ENCODE measurements around the gene GRP.
"Not testable (repeated sequence)": the region's sequence is repeated elsewhere in the genome, so short reads cannot be mapped to it uniquely, and the experiment has no call there.

The GRP gene

GRCh38 chr18:59249199-59249774, 29.3 kb downstream of the GRP start:
- Histone ChIP-seq H3F3A (ENCODE audit: insufficient read depth) (no peaks in the 10 kb centered on the region), H3K79me2 (ENCODE audit: insufficient read depth, low read length) (no peaks in the 10 kb centered on the region), H3K4me2 (ENCODE audit: low read depth, low read length, poor library complexity, severe bottlenecking) (no peak overlapping the region), H4K20me1 (ENCODE audit: low read depth, low read length) (no peaks in the 10 kb centered on the region), H3K27ac (ENCODE audit: low read depth, low read length) (no peak overlapping the region), H3K4me3 (ENCODE audit: insufficient read depth, low read length, poor library complexity, severe bottlenecking) (no peak overlapping the region), H3K9ac (ENCODE audit: low read length) (no peak overlapping the region), H3K9me3 (ENCODE audit: insufficient read depth, low read length) (no peaks in the 10 kb centered on the region), H3K36me3 (ENCODE audit: low read length) (no peaks in the 10 kb centered on the region), H2AFZ (ENCODE audit: low read depth, low read length, severe bottlenecking) (no peak overlapping the region), H3K27me3 (ENCODE audit: low read length) (no peaks in the 10 kb centered on the region), H3K9me2 (replicated peaks; ENCODE audit: insufficient read depth, low read length) (no peaks in the 10 kb centered on the region)
- TF ChIP-seq CTCF (IDR thresholded peaks at IDR 0.05; ENCODE audit: insufficient read depth, low read length, poor library complexity, severe bottlenecking) (peak; percentile 72), EZH2phosphoT487 (conservative IDR thresholded peaks at IDR 0.05; ENCODE audit: low read length) (no peak)

GRCh38 chr18:59255491-59255890, 35.5 kb downstream of the GRP start:
- not testable (repeated sequence) for H3K36me3 ChIP-seq (ENCODE audit: low read length); H3K9me3 ChIP-seq (ENCODE audit: insufficient read depth, low read length); H3K27ac ChIP-seq (ENCODE audit: low read depth, low read length); H4K20me1 ChIP-seq (ENCODE audit: low read depth, low read length); H3K79me2 ChIP-seq (ENCODE audit: insufficient read depth, low read length); H2AFZ ChIP-seq (ENCODE audit: low read depth, low read length, severe bottlenecking); H3K4me2 ChIP-seq (ENCODE audit: low read depth, low read length, poor library complexity, severe bottlenecking); H3K9ac ChIP-seq (ENCODE audit: low read length); H3K9me2 ChIP-seq (replicated peaks; ENCODE audit: insufficient read depth, low read length); H3K27me3 ChIP-seq (ENCODE audit: low read length); H3F3A ChIP-seq (ENCODE audit: insufficient read depth); H3K4me3 ChIP-seq (ENCODE audit: insufficient read depth, low read length, poor library complexity, severe bottlenecking)

- H3K79me2 ChIP-seq (ENCODE audit: insufficient read depth, low read length); H3F3A ChIP-seq (ENCODE audit: insufficient read depth); H3K4me3 ChIP-seq (ENCODE audit: insufficient read depth, low read length, poor library complexity, severe bottlenecking); H3K9ac ChIP-seq (ENCODE audit: low read length); H3K9me2 ChIP-seq (replicated peaks; ENCODE audit: insufficient read depth, low read length); H3K27me3 ChIP-seq (ENCODE audit: low read length); H4K20me1 ChIP-seq (ENCODE audit: low read depth, low read length); H3K4me2 ChIP-seq (ENCODE audit: low read depth, low read length, poor library complexity, severe bottlenecking); H3K9me3 ChIP-seq (ENCODE audit: insufficient read depth, low read length); H3K27ac ChIP-seq (ENCODE audit: low read depth, low read length); H2AFZ ChIP-seq (ENCODE audit: low read depth, low read length, severe bottlenecking); H3K36me3 ChIP-seq (ENCODE audit: low read length): not testable (repeated sequence)
These were observed 41.9 kb downstream of the GRP start for GRCh38 chr18:59261842-59262241.

- not testable (repeated sequence) for H3K4me3 ChIP-seq (ENCODE audit: insufficient read depth, low read length, poor library complexity, severe bottlenecking); H3K36me3 ChIP-seq (ENCODE audit: low read length); H3K79me2 ChIP-seq (ENCODE audit: insufficient read depth, low read length); H3K4me2 ChIP-seq (ENCODE audit: low read depth, low read length, poor library complexity, severe bottlenecking); H3F3A ChIP-seq (ENCODE audit: insufficient read depth); H3K9me3 ChIP-seq (ENCODE audit: insufficient read depth, low read length); H2AFZ ChIP-seq (ENCODE audit: low read depth, low read length, severe bottlenecking); H3K27me3 ChIP-seq (ENCODE audit: low read length); H4K20me1 ChIP-seq (ENCODE audit: low read depth, low read length); H3K9ac ChIP-seq (ENCODE audit: low read length); H3K9me2 ChIP-seq (replicated peaks; ENCODE audit: insufficient read depth, low read length); H3K27ac ChIP-seq (ENCODE audit: low read depth, low read length)
These were observed 42.3 kb downstream of the GRP start for GRCh38 chr18:59262243-59262642.

- H3K27ac ChIP-seq (ENCODE audit: low read depth, low read length) = no peak overlapping the region
- no peak overlapping the region for H3K4me3 ChIP-seq (ENCODE audit: insufficient read depth, low read length, poor library complexity, severe bottlenecking)
- H4K20me1 ChIP-seq (ENCODE audit: low read depth, low read length) = no peaks in the 10 kb centered on the region
- H3K4me2 ChIP-seq (ENCODE audit: low read depth, low read length, poor library complexity, severe bottlenecking) = no peak overlapping the region
- no peaks in the 10 kb centered on the region for H3K9me2 ChIP-seq (replicated peaks; ENCODE audit: insufficient read depth, low read length)
- no peaks in the 10 kb centered on the region for H3K9me3 ChIP-seq (ENCODE audit: insufficient read depth, low read length)
- no peaks in the 10 kb centered on the region for H3K79me2 ChIP-seq (ENCODE audit: insufficient read depth, low read length)
- no peaks in the 10 kb centered on the region for H3K36me3 ChIP-seq (ENCODE audit: low read length)
- no peak overlapping the region for H2AFZ ChIP-seq (ENCODE audit: low read depth, low read length, severe bottlenecking)
- H3K27me3 ChIP-seq (ENCODE audit: low read length) = no peaks in the 10 kb centered on the region
- no peak for TF ChIP-seq CTCF (IDR thresholded peaks at IDR 0.05; ENCODE audit: insufficient read depth, low read length, poor library complexity, severe bottlenecking)
- no peak for TF ChIP-seq EZH2phosphoT487 (conservative IDR thresholded peaks at IDR 0.05; ENCODE audit: low read length)
- H3K9ac ChIP-seq (ENCODE audit: low read length) = no peak overlapping the region
- no peaks in the 10 kb centered on the region for H3F3A ChIP-seq (ENCODE audit: insufficient read depth)
These were observed 43.7 kb downstream of the GRP start for GRCh38 chr18:59263661-59264060.
